Femur (tissue), 1 donor: ENCODE measurements around the gene BHMT2.

Source experiments
- DNase-seq: peaks from one replicate; pipeline ENCODE4 v3.0.0-alpha.2; 2017

Gene BHMT2

DNA sequence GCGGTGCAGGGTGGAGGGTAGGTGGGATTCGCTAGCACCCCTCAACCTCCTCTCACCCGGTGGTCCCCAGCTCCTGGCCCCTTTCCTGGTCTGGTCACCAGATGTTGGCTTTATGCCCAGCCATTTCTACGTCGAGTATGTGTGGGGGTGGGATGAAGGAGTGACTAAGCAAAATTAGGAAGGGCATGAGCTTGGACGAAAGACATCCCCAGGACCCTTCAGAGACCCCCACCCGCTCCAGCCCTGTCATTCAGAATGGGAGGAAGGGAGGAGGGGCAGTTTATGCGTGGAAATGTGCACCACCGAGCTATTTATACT is 742 bp downstream of the BHMT2 start:
- peak; percentile 44 for DNase-seq

DNA sequence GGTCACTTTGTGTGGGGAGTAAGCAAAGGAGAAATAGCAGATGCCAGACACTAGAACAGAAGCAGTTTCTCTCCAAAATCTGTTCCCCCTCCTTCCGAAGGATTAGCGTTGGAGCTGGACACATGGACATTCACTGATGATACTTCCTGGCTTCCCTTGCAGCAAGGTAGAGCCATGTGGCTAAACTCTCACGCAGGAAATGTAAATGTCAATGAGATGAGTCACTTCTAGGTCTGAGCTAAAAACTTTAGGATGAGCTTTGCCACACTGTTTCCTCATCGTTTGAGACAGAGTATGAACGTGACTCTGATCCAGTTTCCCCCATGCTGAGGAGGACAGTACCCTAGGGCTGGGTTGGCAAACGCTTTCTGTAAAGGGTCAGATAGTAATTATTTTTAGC is 5.1 kb downstream of the BHMT2 start:
- no peak for DNase-seq

DNA sequence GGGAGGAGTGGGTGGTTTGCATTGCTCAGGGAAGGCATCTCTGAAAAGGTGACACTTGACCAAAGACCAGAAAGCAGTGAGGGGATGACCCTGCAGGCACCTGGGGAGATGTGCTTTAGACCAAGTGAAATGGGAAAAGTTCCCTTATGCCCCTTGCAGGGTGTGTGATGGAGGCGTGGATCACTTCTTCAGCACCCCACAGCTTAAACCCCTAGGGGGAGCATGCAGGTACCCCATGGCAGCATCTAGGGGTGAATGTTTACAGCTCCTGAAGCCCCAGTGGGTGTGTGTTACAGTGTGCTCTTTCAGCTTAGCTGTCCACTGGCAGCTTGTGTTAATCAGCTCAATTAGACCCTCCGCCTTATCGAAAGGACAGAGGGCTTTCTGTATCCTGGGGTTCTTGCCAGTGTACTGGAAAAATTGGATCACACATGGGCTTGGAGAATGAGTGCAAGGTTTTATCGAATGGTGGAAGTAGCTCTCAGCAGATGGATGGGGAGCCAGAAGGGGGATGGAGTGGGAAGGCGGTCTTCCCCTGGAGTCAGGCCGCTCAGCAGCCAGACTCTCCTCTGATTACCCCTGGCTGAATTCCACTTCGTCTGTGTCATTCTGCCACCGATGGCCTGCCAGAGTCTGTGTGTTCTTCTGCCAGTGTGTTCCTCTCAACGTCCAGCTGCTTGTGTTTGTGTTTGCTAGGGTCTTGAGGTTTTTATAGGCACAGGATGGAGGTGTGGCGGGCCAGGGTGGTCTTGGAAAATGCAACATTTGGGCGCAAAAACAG is 6.3 kb downstream of the BHMT2 start:
- DNase-seq: no peak

DNA sequence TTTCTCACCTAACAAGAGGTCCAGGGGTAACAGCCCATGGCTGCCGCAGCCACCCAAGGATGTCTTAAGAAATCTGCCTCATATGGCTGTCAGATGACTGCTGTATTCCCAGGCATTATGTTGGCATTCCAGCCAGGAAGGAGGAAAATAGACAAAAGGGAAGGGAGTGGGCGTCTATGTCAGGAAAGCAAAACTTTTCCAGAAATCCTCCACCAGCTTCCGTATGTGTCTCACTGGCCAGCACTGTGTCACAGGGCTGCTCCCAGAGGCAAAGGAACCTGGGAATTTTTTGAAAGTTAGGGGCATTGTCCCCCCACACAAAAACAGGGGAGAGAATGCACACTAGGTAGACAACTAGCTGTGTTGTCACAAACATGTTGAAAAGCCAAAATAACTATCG is 7.3 kb downstream of the BHMT2 start:
- DNase-seq: no peak

DNA sequence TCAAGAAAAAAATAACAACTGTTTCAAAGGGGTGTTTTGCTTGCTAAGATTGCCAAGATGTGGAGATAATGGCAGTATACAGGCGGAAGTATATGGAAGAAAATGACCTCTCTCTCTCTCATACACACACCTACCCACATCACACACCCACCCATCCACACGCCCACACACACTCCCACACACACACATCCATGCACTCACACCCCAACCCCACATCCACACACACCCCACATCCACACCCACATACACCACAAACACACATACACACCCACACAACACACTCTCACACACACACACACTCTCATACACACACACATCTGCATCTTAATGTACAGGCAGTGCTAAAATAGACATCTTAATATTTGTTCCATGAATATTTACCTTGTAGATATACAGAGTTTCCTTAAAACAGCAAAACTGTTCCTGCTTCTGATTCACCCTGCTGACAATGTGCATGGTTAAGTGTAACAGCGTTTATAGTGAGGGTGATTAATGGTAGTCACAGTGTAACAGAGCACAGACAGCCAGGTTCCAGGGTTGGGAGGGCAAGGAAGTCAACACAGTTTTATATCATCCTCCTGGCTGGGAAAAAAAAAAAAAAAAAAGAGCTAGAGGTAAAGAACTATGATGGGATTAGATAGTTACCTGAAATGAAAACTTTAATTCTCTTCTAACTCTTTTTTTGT is 8.3 kb downstream of the BHMT2 start:
- no peak for DNase-seq

DNA sequence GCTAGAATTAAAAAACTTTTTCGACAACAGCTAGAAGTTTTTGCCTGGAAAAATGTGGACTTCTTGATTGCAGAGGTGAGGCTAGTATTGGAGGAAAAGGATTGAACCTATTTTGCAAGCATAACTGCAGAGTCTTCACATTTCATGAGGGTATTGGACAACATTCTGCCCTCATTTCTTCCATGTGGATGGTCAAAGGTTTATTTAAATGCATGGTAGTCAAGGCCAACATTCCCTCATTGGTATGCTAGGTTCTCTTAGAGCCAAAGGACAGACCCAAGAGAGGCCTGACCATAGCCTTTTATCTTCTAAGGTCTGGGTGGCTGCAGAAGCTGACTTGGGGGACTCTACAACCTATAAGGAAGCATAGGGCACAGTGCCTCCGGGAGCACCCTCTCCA is 11.2 kb downstream of the BHMT2 start:
- DNase-seq: no peak

DNA sequence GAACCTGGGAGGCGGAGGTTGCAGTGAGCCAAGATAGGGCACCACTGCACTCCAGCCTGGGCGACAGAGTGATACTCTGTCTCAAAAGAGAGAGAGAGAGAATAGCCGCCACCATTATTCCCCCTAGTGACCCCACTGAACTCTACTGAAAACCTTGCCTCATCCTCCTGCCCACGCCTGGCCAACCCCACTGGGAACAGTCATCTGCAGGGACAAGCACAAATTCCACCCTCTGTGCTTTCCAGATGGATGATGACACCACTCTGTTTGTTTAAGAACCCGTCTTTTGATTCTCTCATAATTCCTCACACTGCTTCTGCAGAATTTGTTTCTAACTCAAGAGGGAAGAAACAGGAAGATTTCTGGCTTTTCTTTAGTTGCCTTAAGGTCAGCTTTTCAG is 12.2 kb downstream of the BHMT2 start:
- no peak for DNase-seq

DNA sequence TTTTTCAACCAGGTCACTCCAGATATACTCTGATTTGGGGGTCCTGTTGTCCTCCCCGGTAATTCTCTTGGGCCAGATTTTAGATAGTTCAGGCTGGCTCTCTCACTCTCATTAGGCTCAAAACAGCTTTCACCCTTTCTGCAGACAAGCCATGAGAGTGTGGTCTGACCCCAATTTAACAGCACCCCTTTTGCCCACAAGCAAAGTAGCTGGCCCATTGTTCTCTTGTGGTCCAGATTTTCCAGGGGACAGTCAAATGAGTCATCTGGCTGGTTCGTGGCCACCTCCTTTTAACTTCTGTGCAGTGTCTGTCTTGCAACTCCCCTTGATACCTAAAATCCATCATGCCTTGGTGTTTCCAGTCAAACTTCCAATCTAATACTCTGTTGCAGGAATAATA is 16.5 kb downstream of the BHMT2 start:
- no peak for DNase-seq

DNA sequence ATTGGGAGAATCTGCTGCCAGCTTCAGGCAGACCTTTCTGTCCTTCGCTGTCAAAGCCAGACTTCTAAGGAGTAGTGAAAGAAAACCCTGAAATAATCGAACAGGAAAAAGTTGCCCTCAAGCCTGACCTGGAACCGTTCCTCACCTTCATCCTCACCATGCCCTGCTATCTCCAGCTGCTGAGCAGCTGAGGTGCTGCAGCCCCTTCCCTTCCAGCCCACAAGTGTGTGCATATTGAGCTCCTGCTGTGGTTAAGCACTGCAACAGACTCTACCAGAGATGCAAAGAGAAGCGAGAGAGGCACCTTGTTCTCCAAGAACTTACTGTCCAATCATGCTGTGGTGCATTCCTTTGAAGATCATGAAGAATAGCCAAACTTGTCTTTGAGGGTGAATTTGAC is 18.9 kb downstream of the BHMT2 start:
- DNase-seq: no peak

DNA sequence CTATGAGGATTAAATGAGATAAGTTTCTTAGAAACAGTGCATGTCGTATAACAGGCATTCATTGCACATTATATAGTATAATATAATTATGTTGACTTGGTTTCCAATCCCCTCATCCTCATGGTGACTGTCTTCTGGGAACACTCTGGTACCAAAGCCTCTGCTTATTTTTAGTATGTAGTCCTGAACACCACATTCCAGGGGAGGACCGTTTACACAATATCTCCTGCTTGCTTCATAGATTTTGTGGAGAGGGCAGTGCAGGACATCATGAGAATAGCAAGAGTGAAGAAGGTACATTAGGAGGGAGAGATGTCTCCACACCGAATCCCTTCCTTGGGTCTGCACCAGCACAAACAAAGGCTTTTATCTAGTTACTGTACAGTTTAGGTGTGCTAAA is 21.5 kb downstream of the BHMT2 start:
- no peak for DNase-seq

DNA sequence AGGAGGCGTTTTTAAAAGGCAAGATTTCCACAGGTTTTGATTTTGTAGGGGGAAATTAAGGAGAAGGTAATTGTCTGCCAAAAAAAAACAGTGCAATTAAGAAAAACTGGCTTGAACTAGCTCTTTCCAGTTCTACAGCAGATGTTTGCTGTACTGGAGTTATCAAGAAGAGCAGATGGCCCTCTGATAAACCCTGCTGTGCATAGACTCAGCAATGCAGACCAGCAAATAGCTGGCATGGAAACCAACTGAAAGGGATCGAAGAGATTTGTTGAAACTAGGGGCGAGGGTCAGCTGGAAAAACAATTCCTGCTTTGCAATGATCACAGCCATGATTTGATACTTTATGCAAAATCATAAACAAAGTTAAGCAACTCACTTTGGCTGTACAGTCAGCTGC is 24.2 kb downstream of the BHMT2 start:
- no peak for DNase-seq

DNA sequence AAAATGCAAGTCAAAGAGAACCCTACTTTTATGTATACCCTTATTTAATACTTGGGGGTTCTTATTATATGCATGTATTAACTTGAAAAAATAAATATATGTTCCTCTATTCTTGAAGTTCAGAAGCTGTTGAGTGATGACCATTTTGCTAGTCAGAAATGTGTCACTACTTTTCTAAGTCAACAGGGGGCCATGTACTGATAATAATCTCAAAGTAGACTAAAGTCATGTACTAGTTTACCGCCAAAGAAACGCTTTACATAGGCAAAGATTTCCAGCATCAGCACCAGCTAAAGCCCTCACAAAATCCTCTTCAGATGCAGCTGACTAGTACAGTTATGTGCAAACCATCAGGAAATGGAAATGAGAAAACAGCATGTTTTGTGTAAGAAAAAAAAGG is 36.3 kb downstream of the BHMT2 start:
- DNase-seq: no peak

DNA sequence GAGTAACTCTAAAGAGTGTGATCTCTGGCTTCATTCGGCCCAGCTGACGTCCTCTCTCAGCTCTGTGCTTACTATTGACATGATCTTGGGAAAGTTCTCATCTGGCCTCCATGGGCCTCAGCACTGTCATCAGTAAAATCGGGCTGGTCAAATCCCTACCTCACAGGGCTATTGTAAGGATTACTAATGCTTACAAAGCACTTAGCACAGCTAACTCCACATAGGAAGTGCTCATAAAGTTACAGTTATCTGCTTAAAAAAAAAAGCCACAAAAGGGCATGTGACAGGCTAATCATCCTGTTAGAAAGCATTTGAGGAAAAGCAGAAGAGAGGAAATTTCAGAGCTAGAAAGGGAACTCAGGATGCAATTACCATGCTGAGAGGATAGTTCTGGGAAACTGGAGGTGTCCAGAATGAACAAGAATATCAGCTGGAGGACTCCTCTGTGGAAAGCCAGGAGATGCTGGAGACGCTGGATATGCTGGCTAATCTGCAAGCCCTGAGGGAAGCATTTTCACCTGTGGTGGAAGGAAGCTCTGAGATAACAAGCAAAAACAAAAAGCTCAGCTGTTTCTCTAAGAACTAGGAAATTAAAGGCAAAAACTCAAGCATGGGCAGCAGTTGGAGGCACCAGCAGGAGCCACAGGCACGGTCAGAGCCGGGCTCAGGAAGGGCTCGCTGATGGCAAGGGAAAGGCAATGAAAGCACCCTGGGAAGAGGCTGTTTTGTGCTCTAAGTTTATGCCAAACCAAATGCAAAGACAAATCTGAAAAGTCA is 37.6 kb downstream of the BHMT2 start:
- DNase-seq: no peak

DNA sequence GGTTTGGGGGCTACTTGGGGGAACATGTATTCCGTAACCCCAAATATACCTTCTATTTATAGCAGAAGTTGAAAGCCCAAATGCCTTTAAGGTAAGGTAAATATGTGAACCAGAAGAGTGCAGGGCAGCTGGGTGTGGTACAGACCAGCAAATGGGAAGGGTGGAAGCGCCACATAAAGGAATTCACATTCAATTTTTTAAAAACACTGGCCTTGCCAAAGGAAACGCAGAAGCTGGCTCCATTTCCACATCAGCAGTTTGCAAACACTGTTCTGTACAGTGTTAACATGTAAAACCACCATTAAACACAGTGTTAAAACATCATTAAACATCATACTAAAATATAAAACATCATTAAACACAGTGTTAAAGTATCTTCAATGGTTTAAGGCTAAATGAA is 38.5 kb downstream of the BHMT2 start:
- DNase-seq: no peak

DNA sequence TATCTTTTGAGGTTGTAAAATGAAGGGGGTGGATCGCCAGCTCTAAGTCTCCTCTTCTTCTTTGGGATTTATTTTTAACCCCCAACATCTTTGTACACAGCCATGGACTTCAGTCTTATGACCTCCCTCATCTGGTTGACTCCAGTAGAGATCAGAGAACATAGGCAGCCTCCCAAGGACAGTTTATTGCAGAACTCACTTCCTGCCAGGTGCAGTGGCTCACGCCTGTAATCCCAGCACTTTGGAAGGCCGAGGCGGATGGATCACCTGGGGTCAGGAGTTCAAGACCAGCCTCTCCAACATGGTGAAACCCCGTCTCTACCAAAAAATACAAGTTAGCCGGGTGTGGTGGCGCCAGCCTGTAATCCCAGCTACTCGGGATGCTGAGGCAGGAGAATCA is 39.2 kb downstream of the BHMT2 start:
- DNase-seq: no peak

DNA sequence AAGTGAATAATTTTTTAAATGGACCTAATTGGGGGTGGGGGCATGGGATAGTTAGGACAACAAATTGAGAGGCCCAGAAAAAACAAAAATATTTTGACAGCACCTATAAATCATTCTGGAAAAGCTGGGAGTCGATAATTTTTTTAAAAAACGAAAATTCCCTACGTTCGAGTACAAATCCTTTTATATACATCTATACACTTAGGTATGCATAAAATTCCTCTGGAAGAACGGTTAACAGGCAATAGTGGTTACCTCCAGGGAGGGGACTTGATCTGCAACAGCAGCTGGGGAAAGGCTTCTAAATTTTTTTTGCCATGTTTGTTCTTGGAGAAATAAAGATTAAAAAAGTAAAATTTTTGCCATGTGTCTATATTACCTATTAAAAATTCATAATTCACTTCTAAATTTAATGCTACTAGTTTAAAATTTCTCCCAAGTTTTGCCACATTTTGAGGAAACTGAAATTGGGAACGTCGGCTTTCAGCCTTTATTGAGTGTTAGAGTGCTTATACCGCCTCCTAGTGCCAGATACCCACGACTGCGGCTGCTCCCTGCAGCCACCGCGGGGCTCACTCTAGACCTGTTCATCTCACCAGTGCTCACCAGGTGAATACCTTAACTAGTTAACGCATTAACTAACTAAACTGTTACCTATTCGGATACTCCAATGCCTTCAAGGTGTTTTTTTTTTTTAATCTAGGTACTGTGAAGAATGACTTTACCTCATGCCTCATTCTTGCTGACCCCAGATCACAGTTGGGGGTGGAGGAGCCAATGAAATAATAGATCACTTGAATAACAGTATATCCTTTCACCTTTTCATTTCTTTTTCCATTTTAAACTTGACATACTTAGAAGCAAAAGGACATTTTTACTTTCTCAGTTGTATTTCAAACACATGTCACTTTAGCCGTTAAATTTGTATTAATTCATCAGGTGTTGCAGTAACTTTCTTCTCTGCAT is 40.2 kb downstream of the BHMT2 start:
- DNase-seq: no peak

DNA sequence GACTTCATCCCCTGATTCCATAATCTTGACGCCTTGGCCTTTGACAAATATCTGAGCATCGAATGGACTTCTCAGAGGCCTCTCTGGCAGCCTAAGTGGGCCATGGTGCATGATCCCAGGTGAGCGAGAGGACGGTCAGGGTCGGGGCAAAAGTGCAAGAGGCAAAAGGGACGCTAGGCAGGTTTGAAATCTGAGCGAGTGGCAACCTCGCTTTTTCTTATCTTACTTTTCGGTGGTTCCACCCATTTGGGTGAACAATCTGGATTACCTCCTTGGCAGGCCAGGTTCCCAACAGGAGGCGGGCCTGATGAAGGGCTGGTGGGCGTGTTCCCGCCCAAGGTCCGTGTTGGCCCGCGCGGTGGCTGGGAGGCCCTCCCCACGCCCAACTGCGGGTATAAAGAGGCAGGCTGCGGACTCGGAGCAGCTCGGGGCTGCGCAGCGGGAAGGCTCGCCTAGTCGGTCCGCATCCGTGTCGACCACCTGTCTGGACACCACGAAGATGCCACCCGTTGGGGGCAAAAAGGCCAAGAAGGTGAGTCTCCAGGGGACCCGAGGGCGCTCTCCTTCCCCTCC is 41.9 kb downstream of the BHMT2 start, which contains the start of gene BHMT:
BHMT (plus strand) TSS at position 423 of the 573 bp plus-strand sequence; CDS start at position 500, 77 bp downstream.
- no peak for DNase-seq

DNA sequence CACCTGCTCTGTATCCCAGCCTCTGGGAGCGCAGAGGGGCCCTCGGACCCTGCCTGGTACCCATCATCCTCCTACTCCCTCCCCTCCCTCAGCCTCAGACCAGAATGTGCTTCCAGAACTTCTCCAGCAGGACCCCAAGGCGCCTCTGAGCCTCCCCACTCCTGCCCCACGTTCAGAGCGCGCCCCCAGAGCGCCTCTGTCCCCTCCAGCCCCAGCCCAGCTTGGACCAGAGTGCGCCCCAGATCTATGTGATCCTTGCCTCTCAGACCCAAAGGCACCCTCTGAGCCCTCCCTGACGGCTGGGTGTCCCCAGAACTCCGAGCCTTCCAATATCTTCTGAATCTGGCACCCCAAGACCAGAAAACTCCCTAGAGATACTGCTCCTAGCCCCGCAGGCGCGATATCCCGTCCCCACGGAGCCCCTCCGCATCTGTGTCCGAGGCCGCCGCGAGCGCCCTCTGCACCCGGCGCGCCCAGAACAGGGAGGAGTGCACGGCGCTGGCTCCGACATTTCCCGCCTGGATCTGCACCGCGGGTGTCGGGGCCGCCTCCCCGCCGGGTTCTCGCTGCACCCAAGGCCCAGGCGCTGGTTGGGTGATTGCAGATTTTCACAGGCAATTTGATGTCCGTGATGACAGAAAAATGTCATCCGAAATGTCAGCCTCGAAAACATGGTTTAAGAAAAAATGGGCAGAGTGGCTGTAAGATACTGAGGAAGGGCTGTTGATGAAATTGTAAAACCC is 42.6 kb downstream of the BHMT2 start:
- no peak for DNase-seq

DNA sequence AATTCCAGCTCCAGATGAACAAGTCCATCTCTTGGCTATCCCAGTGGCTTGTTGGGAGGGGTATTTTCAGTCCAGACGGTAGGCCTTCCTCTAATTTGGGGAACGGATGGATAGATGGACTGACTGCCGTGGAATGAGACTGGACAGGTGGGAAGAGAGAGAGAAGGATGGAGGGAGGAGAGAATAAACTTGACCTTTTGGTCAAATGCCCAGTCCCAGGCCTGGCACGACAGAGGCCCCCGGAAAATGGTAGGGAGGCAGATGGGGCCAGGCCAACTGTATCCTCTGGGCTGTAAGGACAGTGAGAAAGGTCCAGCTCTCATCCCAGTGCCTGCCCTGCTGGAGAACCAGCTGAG is 43.1 kb downstream of the BHMT2 start:
- no peak for DNase-seq

DNA sequence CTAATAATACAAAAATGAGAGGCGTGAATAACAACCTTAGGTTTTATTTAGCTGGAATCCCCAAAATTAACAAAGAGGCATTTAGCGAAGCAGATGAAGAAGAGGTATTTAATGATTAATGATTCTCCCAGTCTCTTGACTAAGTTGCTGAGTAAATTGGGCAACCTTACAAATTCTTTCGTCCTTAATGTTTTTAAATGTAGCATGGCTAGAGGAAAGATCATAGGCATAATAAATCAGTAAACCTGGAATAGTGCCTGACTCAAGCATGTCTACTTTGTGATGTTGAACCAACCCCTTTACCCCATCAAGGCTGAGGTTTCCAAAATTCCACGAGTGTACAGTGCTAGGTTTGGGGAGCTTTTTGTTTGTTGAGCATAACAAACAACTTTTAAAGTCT is 49.9 kb downstream of the BHMT2 start:
- no peak for DNase-seq

DNA sequence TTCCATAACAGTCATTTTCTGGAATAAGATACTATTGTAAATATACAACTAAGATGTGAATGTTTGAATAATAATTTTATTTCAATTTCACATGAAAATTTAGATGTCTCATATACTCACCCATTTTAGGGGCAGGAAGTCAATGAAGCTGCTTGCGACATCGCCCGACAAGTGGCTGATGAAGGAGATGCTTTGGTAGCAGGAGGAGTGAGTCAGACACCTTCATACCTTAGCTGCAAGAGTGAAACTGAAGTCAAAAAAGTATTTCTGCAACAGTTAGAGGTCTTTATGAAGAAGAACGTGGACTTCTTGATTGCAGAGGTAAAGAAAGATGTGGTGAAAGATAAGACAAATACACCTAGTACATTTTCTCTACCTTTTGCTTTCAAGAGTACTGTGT is 50.7 kb downstream of the BHMT2 start:
- DNase-seq: no peak

DNA sequence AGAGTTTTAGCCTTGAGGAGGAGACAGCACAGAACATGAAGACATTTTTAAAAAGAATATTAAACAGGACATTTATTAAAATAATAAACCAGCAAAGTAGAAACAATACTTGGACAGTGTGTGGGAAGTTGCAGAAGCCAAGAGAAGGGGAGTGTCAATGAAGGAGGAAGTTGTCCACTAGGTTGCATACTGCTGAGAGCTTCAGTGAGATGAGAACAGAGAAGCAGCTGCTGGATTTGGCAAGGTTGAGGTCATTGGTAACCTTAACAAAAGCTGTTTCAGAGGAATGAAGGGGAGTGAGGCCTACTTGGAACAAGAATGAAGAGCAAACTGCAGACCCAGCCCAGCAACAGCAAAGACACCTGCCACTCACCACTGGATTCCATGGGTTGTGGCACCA is 53.4 kb downstream of the BHMT2 start:
- no peak for DNase-seq
